ENCODE data around the gene ZNF385D. TPM values are rescaled to one million over a fixed set of nuclear protein-coding genes. Genes with fewer than 3 reads are reported as not detected.

The ZNF385D gene
- total and polyA plus RNA-seq, 5 donors from 2014 or later = 2.7 TPM; not detected in 4

DNA sequence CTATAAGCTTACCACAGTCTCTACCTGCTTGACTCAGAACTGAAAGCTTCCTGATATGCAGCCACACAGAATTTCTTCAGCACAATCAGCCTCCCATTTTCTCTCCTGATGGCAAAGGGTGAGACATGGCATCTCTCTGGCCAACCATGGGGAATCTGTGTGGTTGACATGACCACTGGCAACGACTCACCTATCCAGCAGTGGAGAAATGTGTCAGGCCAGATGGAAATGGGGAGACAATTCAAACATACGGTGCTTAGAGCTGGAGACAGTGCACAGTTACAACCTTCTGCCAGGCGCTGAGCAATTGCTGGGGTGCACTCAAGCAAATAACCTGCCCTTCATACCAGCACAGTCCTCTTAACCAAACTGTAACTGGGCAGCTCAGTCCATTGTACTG, 3.6 kb downstream of the ZNF385D start:
- Mint-ChIP-seq H3K27ac (no peak overlapping the region), H3K9me3 (peaks cover 0 to 14% (median 5%) of the 10 kb centered on the region in 7 donors), H3K27me3 (no peaks in the 10 kb centered on the region), H3K36me3 (no peaks in the 10 kb centered on the region), H3K4me3 (no peak overlapping the region), H3K4me1 (no peaks in the 10 kb centered on the region)
- Histone ChIP-seq H3K27me3 (ENCODE audit: control insufficient read depth, insufficient read depth, low read length) (no peaks in the 10 kb centered on the region), H3K4me1 (ENCODE audit: control insufficient read depth, insufficient read depth, low read length, poor library complexity, severe bottlenecking) (no peaks in the 10 kb centered on the region), H3K36me3 (ENCODE audit: control insufficient read depth, insufficient read depth, low read length) (no peaks in the 10 kb centered on the region), H3K27ac (ENCODE audit: insufficient read depth, low read length, poor library complexity, severe bottlenecking) (no peak overlapping the region), H3K4me3 (ENCODE audit: low read depth, low read length) (no peak overlapping the region), H3K9me3 (ENCODE audit: control insufficient read depth in 2 of 2, low read length in 2 of 2) (peaks cover 0 to 6% of the 10 kb centered on the region in 2 experiments)
- ATAC-seq (ENCODE audit: low read depth in 2 of 2) = no peak
- no peak for DNase-seq

DNA sequence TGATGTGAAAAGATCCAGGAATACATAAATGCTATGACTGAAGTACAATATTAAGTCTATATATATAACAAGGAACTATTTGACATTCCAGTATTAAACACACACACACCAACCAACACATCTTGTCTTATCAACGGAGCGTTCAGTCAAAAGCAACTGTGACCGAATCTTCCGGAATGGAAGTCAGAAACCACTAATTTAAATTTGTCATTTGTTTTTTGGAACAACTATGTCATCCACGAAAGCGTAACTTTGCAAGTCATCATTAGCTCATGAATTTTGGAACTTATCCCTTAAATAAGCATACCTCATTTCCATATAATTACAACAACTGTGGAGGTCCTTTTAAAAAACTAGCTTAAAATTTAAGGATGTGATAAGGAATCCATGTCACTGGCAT, 5.0 kb downstream of the ZNF385D start:
- Mint-ChIP-seq H3K36me3 (no peaks in the 10 kb centered on the region), H3K27me3 (no peaks in the 10 kb centered on the region)
- no peak for DNase-seq

DNA sequence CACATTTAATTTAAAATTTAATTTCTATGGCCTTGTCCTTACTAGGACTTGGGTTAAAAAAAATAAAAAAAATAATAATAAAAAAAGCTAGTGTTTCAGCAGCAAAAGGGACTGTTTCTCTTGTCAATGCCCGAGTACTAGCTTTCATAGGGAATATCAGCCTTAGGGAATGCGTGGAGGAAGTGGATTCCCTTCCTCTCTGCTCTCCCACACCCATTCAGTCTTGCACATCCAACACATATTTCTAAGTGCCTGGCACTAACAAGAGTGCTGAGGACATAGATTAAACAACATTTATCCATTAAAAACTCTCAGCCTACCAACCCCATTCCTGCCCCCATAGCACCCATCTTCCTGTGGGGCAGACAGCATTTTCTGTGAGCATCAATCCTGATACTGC, 6.2 kb downstream of the ZNF385D start:
- H3K4me1 ChIP-seq (ENCODE audit: control insufficient read depth, insufficient read depth, low read length, poor library complexity, severe bottlenecking) = no peaks in the 10 kb centered on the region
- H3K9me3 ChIP-seq (ENCODE audit: control insufficient read depth in 2 of 2, low read length in 2 of 2) = peaks cover 0 to 6% of the 10 kb centered on the region in 2 experiments
- no peaks in the 10 kb centered on the region for H3K36me3 ChIP-seq (ENCODE audit: control insufficient read depth, insufficient read depth, low read length)
- H3K9me3 Mint-ChIP-seq = peaks cover 1 to 18% (median 8%) of the 10 kb centered on the region in 7 donors
- no peak overlapping the region for H3K27ac Mint-ChIP-seq
- no peaks in the 10 kb centered on the region for H3K4me1 Mint-ChIP-seq
- H3K27me3 Mint-ChIP-seq = no peaks in the 10 kb centered on the region
- DNase-seq (no peak), ATAC-seq (ENCODE audit: low read depth in 2 of 2) (no peak)
- H3K27me3 ChIP-seq (ENCODE audit: control insufficient read depth, insufficient read depth, low read length) = no peaks in the 10 kb centered on the region
- no peak overlapping the region for H3K4me3 ChIP-seq (ENCODE audit: low read depth, low read length)
- H3K4me3 Mint-ChIP-seq = no peak overlapping the region
- no peak overlapping the region for H3K27ac ChIP-seq (ENCODE audit: insufficient read depth, low read length, poor library complexity, severe bottlenecking)
- H3K36me3 Mint-ChIP-seq = no peaks in the 10 kb centered on the region

More for the DNA sequence above, 5.0 kb downstream of the ZNF385D start:
- no peaks in the 10 kb centered on the region for H3K27me3 ChIP-seq (ENCODE audit: control insufficient read depth, insufficient read depth, low read length)
- H3K4me3 ChIP-seq (ENCODE audit: low read depth, low read length) = no peak overlapping the region
- H3K9me3 ChIP-seq (ENCODE audit: control insufficient read depth in 2 of 2, low read length in 2 of 2) = peaks cover 0 to 6% of the 10 kb centered on the region in 2 experiments
- ATAC-seq (ENCODE audit: low read depth in 2 of 2) = no peak
- no peaks in the 10 kb centered on the region for H3K4me1 ChIP-seq (ENCODE audit: control insufficient read depth, insufficient read depth, low read length, poor library complexity, severe bottlenecking)
- peaks cover 0 to 18% (median 8%) of the 10 kb centered on the region in 7 donors for H3K9me3 Mint-ChIP-seq
- no peaks in the 10 kb centered on the region for H3K4me1 Mint-ChIP-seq
- no peak overlapping the region for H3K27ac Mint-ChIP-seq
- no peaks in the 10 kb centered on the region for H3K36me3 ChIP-seq (ENCODE audit: control insufficient read depth, insufficient read depth, low read length)
- no peak overlapping the region for H3K27ac ChIP-seq (ENCODE audit: insufficient read depth, low read length, poor library complexity, severe bottlenecking)
- H3K4me3 Mint-ChIP-seq = no peak overlapping the region

DNA sequence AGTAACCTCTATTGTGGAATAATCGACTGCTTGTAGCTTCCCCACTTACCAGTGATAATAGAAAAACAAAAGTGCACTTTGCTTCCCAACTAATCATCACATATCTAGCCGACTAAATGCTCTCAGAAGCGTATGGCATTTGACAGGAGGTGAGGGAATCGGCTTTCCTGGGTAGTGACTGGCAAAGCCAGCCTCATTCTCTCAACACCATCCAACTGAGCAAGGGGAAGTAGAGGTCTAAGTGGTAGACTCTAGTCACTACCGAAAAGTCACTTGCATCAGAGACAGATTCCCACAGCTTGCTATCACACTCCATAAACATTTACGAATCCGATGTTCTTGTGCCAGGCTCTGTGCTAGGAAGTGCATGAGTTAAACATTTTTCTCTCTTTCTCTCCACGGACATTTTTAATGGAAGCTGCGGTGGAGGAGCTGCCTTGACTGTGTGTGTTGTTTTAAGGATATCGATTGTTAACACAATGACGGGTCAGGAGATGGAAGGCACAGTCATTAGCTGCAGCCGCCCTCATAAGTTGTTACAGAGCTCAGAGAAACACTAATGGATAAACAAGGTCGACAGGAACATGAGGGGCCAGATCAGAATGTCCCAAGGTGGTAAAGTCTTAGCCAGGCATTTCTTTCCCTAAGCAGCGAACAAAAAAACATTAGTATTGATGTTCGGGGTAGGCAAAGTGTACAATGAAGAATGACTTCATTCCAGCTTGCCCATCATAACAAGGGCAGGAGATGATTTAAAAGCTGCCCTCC, 11.9 kb downstream of the ZNF385D start:
- H3K27me3 ChIP-seq (ENCODE audit: control insufficient read depth, insufficient read depth, low read length) = no peaks in the 10 kb centered on the region
- peaks cover 1 to 16% (median 9%) of the 10 kb centered on the region in 7 donors for H3K9me3 Mint-ChIP-seq
- H3K27ac Mint-ChIP-seq = no peak overlapping the region
- no peaks in the 10 kb centered on the region for H3K4me1 Mint-ChIP-seq
- no peak overlapping the region for H3K27ac ChIP-seq (ENCODE audit: insufficient read depth, low read length, poor library complexity, severe bottlenecking)
- H3K4me3 ChIP-seq (ENCODE audit: low read depth, low read length) = no peak overlapping the region
- H3K4me1 ChIP-seq (ENCODE audit: control insufficient read depth, insufficient read depth, low read length, poor library complexity, severe bottlenecking) = no peaks in the 10 kb centered on the region
- no peaks in the 10 kb centered on the region for H3K36me3 ChIP-seq (ENCODE audit: control insufficient read depth, insufficient read depth, low read length)
- H3K36me3 Mint-ChIP-seq = no peaks in the 10 kb centered on the region
- peaks cover 0 to 6% of the 10 kb centered on the region in 2 experiments for H3K9me3 ChIP-seq (ENCODE audit: control insufficient read depth in 2 of 2, low read length in 2 of 2)
- no peak for DNase-seq
- no peak for ATAC-seq (ENCODE audit: low read depth in 2 of 2)
- no peak overlapping the region for H3K4me3 Mint-ChIP-seq
- no peaks in the 10 kb centered on the region for H3K27me3 Mint-ChIP-seq

DNA sequence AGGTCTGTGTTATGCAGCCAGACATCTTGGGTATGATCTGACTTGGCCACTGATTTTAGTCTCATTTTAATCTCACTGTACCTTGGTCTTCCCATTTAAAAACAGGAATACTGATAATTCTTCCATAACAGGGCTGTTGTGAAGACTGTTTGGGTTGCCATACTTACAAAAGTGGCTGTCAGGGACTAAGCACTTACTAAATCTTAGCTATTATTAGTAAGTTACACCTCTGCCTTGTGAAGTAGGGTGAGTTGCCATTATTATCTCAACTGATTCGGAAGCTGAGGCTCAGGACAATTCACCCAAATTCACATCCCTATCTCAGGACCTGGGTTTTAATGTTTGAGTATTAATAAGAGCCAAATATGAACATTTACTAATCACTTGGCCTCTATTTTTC, 12.7 kb downstream of the ZNF385D start:
- H3K27ac ChIP-seq (ENCODE audit: insufficient read depth, low read length, poor library complexity, severe bottlenecking) = no peak overlapping the region
- H3K4me3 ChIP-seq (ENCODE audit: low read depth, low read length) = no peak overlapping the region
- Mint-ChIP-seq H3K36me3 (no peaks in the 10 kb centered on the region), H3K4me1 (no peaks in the 10 kb centered on the region), H3K4me3 (no peak overlapping the region), H3K9me3 (peaks cover 1 to 11% (median 8%) of the 10 kb centered on the region in 7 donors), H3K27ac (no peak overlapping the region), H3K27me3 (no peaks in the 10 kb centered on the region)
- peaks cover 0 to 3% of the 10 kb centered on the region in 2 experiments for H3K9me3 ChIP-seq (ENCODE audit: control insufficient read depth in 2 of 2, low read length in 2 of 2)
- H3K27me3 ChIP-seq (ENCODE audit: control insufficient read depth, insufficient read depth, low read length) = no peaks in the 10 kb centered on the region
- H3K4me1 ChIP-seq (ENCODE audit: control insufficient read depth, insufficient read depth, low read length, poor library complexity, severe bottlenecking) = no peaks in the 10 kb centered on the region
- no peaks in the 10 kb centered on the region for H3K36me3 ChIP-seq (ENCODE audit: control insufficient read depth, insufficient read depth, low read length)
- DNase-seq (no peak), ATAC-seq (ENCODE audit: low read depth in 2 of 2) (no peak)

DNA sequence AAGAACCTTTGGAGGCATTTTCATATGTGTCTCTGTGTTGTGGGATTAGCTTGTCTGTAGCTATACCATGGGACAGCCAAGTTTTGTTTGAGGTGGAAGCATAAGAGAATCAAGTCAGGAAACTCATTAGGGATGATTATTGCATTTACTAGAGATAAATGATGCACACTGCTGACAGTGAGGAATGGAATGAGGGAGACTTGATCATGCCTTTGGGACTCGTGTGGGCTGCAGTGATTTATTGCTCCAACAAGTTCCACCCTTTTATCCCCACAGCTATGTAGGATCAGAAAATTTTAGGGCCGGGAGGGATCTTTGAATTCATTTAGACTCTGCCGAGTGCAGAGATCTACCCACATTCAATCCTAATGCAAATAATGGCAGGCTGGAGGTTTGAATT, 16.3 kb downstream of the ZNF385D start:
- no peak for ATAC-seq (ENCODE audit: low read depth in 2 of 2)
- no peaks in the 10 kb centered on the region for H3K36me3 Mint-ChIP-seq
- no peaks in the 10 kb centered on the region for H3K27me3 Mint-ChIP-seq
- Histone ChIP-seq H3K36me3 (ENCODE audit: control insufficient read depth, insufficient read depth, low read length) (no peaks in the 10 kb centered on the region), H3K9me3 (ENCODE audit: control insufficient read depth in 2 of 2, low read length in 2 of 2) (no peaks in the 10 kb centered on the region), H3K4me3 (ENCODE audit: low read depth, low read length) (no peak overlapping the region), H3K4me1 (ENCODE audit: control insufficient read depth, insufficient read depth, low read length, poor library complexity, severe bottlenecking) (no peaks in the 10 kb centered on the region), H3K27ac (ENCODE audit: insufficient read depth, low read length, poor library complexity, severe bottlenecking) (no peak overlapping the region), H3K27me3 (ENCODE audit: control insufficient read depth, insufficient read depth, low read length) (no peaks in the 10 kb centered on the region)
- peaks cover 3 to 18% (median 7%) of the 10 kb centered on the region in 7 donors for H3K9me3 Mint-ChIP-seq
- no peaks in the 10 kb centered on the region for H3K4me1 Mint-ChIP-seq
- H3K27ac Mint-ChIP-seq = no peak overlapping the region
- no peak for DNase-seq
- H3K4me3 Mint-ChIP-seq = no peak overlapping the region

DNA sequence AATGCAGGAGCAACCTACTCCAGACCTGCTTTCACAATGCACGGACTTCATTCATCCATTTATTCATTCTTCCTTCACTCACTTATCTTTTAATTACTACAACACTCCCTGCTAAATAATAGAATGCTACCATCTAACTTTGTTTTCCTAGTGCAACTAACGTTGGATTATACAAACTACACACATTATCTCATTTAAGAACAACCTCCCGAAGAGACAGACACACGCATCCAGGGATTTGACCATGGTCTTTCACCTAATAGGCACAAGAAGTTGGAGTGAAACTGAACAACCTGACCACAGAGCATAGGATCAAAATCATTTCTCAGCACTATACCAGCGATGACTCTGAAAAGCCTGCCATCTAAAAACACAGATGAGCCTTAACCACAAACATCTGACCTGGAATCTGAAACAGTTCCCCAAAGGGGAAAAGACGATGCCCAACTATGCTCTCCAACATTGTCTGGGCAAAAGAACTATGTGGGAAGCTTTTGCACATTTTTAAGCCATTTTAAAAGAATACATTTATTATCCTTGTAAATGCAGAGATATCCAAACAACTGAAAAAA, 21.0 kb downstream of the ZNF385D start:
- ATAC-seq (ENCODE audit: low read depth in 2 of 2) (no peak), DNase-seq (no peak)
- no peaks in the 10 kb centered on the region for H3K27me3 Mint-ChIP-seq
- H3K27ac Mint-ChIP-seq = no peak overlapping the region
- peaks cover 0 to 28% (median 9%) of the 10 kb centered on the region in 7 donors for H3K9me3 Mint-ChIP-seq
- no peaks in the 10 kb centered on the region for H3K27me3 ChIP-seq (ENCODE audit: control insufficient read depth, insufficient read depth, low read length)
- H3K4me1 ChIP-seq (ENCODE audit: control insufficient read depth, insufficient read depth, low read length, poor library complexity, severe bottlenecking) = no peaks in the 10 kb centered on the region
- H3K36me3 Mint-ChIP-seq = no peaks in the 10 kb centered on the region
- no peaks in the 10 kb centered on the region for H3K4me1 Mint-ChIP-seq
- no peak overlapping the region for H3K27ac ChIP-seq (ENCODE audit: insufficient read depth, low read length, poor library complexity, severe bottlenecking)
- H3K9me3 ChIP-seq (ENCODE audit: control insufficient read depth in 2 of 2, low read length in 2 of 2) = peaks cover 0 to under 1% of the 10 kb centered on the region in 2 experiments
- H3K4me3 Mint-ChIP-seq = no peak overlapping the region
- no peak overlapping the region for H3K4me3 ChIP-seq (ENCODE audit: low read depth, low read length)
- H3K36me3 ChIP-seq (ENCODE audit: control insufficient read depth, insufficient read depth, low read length) = no peaks in the 10 kb centered on the region

DNA sequence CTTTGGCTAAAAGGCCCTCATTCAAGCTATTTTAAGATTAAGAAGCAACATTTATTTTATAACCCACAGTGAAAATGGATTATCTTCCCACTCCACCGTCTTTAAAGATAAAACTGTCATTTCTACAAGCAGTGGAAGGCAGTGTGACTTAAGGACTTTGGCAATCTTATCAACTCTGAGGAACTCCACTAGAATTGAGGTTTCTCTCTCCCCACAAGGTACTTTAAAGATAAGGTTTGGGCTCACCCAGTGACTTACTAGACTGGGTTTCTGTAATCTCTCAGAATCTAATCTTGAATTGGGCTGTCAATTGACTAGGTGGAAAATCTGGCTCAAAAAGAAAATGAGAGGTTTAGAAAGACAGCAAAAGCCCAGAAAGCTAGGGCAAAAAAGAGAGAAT, 21.7 kb downstream of the ZNF385D start:
- H3K4me1 ChIP-seq (ENCODE audit: control insufficient read depth, insufficient read depth, low read length, poor library complexity, severe bottlenecking) = no peaks in the 10 kb centered on the region
- Mint-ChIP-seq H3K9me3 (peaks cover 3 to 31% (median 10%) of the 10 kb centered on the region in 7 donors), H3K27me3 (no peaks in the 10 kb centered on the region)

More for the DNA sequence above, 21.7 kb downstream of the ZNF385D start:
- Mint-ChIP-seq H3K4me3 (no peak overlapping the region), H3K36me3 (no peaks in the 10 kb centered on the region), H3K27ac (no peak overlapping the region), H3K4me1 (no peaks in the 10 kb centered on the region)
- H3K4me3 ChIP-seq (ENCODE audit: low read depth, low read length) = no peak overlapping the region
- ATAC-seq (ENCODE audit: low read depth in 2 of 2) = no peak
- peaks cover 0 to 2% of the 10 kb centered on the region in 2 experiments for H3K9me3 ChIP-seq (ENCODE audit: control insufficient read depth in 2 of 2, low read length in 2 of 2)
- H3K36me3 ChIP-seq (ENCODE audit: control insufficient read depth, insufficient read depth, low read length) = no peaks in the 10 kb centered on the region
- no peak overlapping the region for H3K27ac ChIP-seq (ENCODE audit: insufficient read depth, low read length, poor library complexity, severe bottlenecking)
- no peaks in the 10 kb centered on the region for H3K27me3 ChIP-seq (ENCODE audit: control insufficient read depth, insufficient read depth, low read length)
- no peak for DNase-seq

Data from CD4-positive, CD25-positive, alpha-beta regulatory T cell (primary cell).